KBM-7 (cell line): ENCODE data around the gene MINAR1.

Experiments
- DNase-seq: peaks from one replicate; pipeline ENCODE4 v3.0.0-alpha.2; 2015
- in situ Hi-C: fragments of 300-500 bp; cut with MboI; formaldehyde crosslinking; loops from 2 replicates; pipeline ENCODE4 v1.14.3; 2020; ENCODE audit warnings: low sequenced_read_pairs, low pct_unique_long_range_greater_than_20kb, mixed read lengths

MINAR1 gene

GRCh38 chr15:79430901-79431635 is 1.1 kb upstream of the MINAR1 start:
- in situ Hi-C loops = no loop called here
- no peak for DNase-seq

- in situ Hi-C loops = no loop called here
- DNase-seq = no peak
Observed at GRCh38 chr15:79432345-79433275, 474 bp downstream of the MINAR1 start.

- in situ Hi-C loops = no loop called here
- no peak for DNase-seq
Observed at GRCh38 chr15:79433276-79433990, 1.3 kb downstream of the MINAR1 start.

- DNase-seq = no peak
- in situ Hi-C loops = no loop called here
Observed at GRCh38 chr15:79434361-79434760, 2.2 kb downstream of the MINAR1 start.

GRCh38 chr15:79436037-79436780 is 4.1 kb downstream of the MINAR1 start:
- in situ Hi-C loops = no loop called here
- no peak for DNase-seq

GRCh38 chr15:79437275-79438000 is 5.3 kb downstream of the MINAR1 start:
- no peak for DNase-seq
- in situ Hi-C loops = no loop called here

GRCh38 chr15:79439236-79439635 is 7.1 kb downstream of the MINAR1 start:
- in situ Hi-C loops = no loop called here
- no peak for DNase-seq

GRCh38 chr15:79440355-79440908 is 8.3 kb downstream of the MINAR1 start:
- DNase-seq = no peak
- in situ Hi-C loops = no loop called here

GRCh38 chr15:79442911-79443310 is 10.8 kb downstream of the MINAR1 start:
- in situ Hi-C loops = no loop called here
- DNase-seq = no peak

- DNase-seq = no peak
- in situ Hi-C loops = no loop called here
Observed at GRCh38 chr15:79447060-79447459, 14.9 kb downstream of the MINAR1 start.

GRCh38 chr15:79450648-79451047 is 18.5 kb downstream of the MINAR1 start:
- DNase-seq = no peak

GRCh38 chr15:79451361-79451999 is 19.3 kb downstream of the MINAR1 start:
- DNase-seq = no peak
- in situ Hi-C loops = no loop called here

More at GRCh38 chr15:79450648-79451047, 18.5 kb downstream of the MINAR1 start:
- in situ Hi-C loops = no loop called here

GRCh38 chr15:79452244-79453051 is 20.3 kb downstream of the MINAR1 start:
- DNase-seq = no peak
- in situ Hi-C loops = no loop called here

- in situ Hi-C loops = no loop called here
- no peak for DNase-seq
Observed at GRCh38 chr15:79453446-79453845, 21.3 kb downstream of the MINAR1 start.

GRCh38 chr15:79454063-79454462 is 21.9 kb downstream of the MINAR1 start:
- in situ Hi-C loops = no loop called here
- no peak for DNase-seq

- in situ Hi-C loops = no loop called here
- no peak for DNase-seq
Observed at GRCh38 chr15:79455361-79455760, 23.2 kb downstream of the MINAR1 start.

GRCh38 chr15:79455943-79456342 is 23.8 kb downstream of the MINAR1 start:
- in situ Hi-C loops = no loop called here

More at GRCh38 chr15:79455943-79456342, 23.8 kb downstream of the MINAR1 start:
- no peak for DNase-seq
